ENCODE data around the gene PTPRN2. TPM values are rescaled to one million over a fixed set of nuclear protein-coding genes. Genes with fewer than 3 reads are reported as not detected.

Gene PTPRN2
- total RNA-seq, 1 experiment from 2014 or later: 1.1 TPM

DNA sequence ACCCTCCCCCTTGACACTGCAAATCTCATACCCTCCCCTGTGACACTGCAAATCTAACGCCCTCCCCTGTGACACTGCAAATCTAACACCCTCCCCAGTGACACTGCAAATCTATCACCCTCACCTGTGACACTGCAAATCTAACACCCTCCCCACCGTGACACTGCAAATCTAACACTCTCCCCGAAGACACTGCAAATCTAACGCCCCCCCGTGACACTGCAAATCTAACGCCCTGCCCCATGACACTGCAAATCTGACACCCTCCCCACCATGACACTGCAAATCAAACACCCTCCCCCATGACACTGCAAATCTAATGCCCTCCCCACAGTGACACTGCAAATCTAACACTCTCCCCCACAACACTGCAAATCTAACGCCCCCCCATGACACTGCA, 647.1 kb downstream of the PTPRN2 start:
- Histone ChIP-seq H3K27ac (ENCODE audit: low read length) (no peak overlapping the region), H3K4me1 (ENCODE audit: control insufficient read depth, insufficient read depth, low read length) (no peaks in the 10 kb centered on the region), H3K27me3 (ENCODE audit: control insufficient read depth, insufficient read depth, low read length) (peaks cover 2% of the 10 kb centered on the region; the same call in 1 of the 2 replicates), H3K9me3 (ENCODE audit: control insufficient read depth, insufficient read depth, low read depth, low read length) (no peaks in the 10 kb centered on the region), H3K4me3 (ENCODE audit: low read depth in 2 of 2, low read length in 2 of 2) (no peak overlapping the region), H3K36me3 (ENCODE audit: control insufficient read depth, insufficient read depth, low read length) (no peaks in the 10 kb centered on the region)
- CTCF ChIA-PET: no interaction called here
- ATAC-seq (no peak), DNase-seq (ENCODE audit: low read depth, low spot score) (no peak)
- no peak for TF ChIP-seq REST (IDR thresholded peaks at IDR 0.05; ENCODE audit: insufficient read depth in 1 of 2, low read depth in 2 of 2, low read length in 1 of 2)
- no peak for TF ChIP-seq POLR2AphosphoS5 (IDR thresholded peaks at IDR 0.05; ENCODE audit: low read depth, low read length)
- no peak for TF ChIP-seq TCF7L2 (IDR thresholded peaks at IDR 0.05; ENCODE audit: low read depth, low read length)
- TF ChIP-seq CTCF (IDR thresholded peaks at IDR 0.05): no peak
- no peak for TF ChIP-seq SIN3A (IDR thresholded peaks at IDR 0.05; ENCODE audit: borderline replicate concordance, insufficient read depth, low read depth, low read length)
- in situ Hi-C loops (cut with HindIII; ENCODE audit: low pct_unique_long_range_greater_than_20kb, low sequenced_read_pairs): no loop called here
- no TSS peak for BruUV-seq (replicated peaks)
- intact Hi-C loops (cut with micrococcal nuclease; ENCODE audit: unreplicated experiment): no loop called here
- POLR2A ChIA-PET: no interaction called here

DNA sequence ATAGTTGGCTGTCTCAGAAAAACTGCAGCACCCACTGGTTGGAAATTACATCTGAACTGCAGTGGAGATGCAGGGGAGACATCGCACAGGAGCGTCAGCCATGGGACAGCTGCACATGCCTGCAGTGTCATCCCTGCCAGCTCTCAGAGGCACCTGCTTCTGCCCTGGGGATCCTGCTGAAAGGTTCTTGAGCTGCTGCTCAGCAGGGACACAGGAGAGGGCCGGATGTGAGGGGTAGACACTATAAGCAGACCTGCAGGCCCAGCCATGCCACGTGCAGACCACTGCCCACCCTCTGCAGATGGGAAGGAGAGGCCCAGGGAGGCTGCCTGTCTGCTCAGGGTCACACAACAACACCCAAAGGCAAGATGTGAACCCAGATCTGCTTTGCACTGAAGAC, 649.4 kb downstream of the PTPRN2 start:
- Histone ChIP-seq H3K4me3 (ENCODE audit: low read depth in 2 of 2, low read length in 2 of 2) (no peak overlapping the region), H3K27ac (ENCODE audit: low read length) (no peak overlapping the region), H3K4me1 (ENCODE audit: control insufficient read depth, insufficient read depth, low read length) (no peaks in the 10 kb centered on the region), H3K36me3 (ENCODE audit: control insufficient read depth, insufficient read depth, low read length) (no peaks in the 10 kb centered on the region), H3K9me3 (ENCODE audit: control insufficient read depth, insufficient read depth, low read depth, low read length) (peaks cover 7% of the 10 kb centered on the region; the same call in 1 of the 2 replicates), H3K27me3 (ENCODE audit: control insufficient read depth, insufficient read depth, low read length) (peaks cover 6% of the 10 kb centered on the region; the same call in 1 of the 2 replicates)
- BruUV-seq (replicated peaks): no TSS peak
- ChIA-PET POLR2A (no interaction called here), CTCF (no interaction called here)
- no peak for ATAC-seq
- intact Hi-C loops (cut with micrococcal nuclease; ENCODE audit: unreplicated experiment): no loop called here
- in situ Hi-C loops (cut with HindIII; ENCODE audit: low pct_unique_long_range_greater_than_20kb, low sequenced_read_pairs): no loop called here
- TF ChIP-seq POLR2AphosphoS5 (IDR thresholded peaks at IDR 0.05; ENCODE audit: low read depth, low read length): no peak
- no peak for TF ChIP-seq REST (IDR thresholded peaks at IDR 0.05; ENCODE audit: insufficient read depth in 1 of 2, low read depth in 2 of 2, low read length in 1 of 2)
- no peak for TF ChIP-seq SIN3A (IDR thresholded peaks at IDR 0.05; ENCODE audit: borderline replicate concordance, insufficient read depth, low read depth, low read length)
- TF ChIP-seq CTCF (IDR thresholded peaks at IDR 0.05): no peak
- TF ChIP-seq TCF7L2 (IDR thresholded peaks at IDR 0.05; ENCODE audit: low read depth, low read length): no peak
- no peak for DNase-seq (ENCODE audit: low read depth, low spot score)
